ENCODE data around the gene CERS6. TPM values are rescaled to one million over a fixed set of nuclear protein-coding genes. Genes with fewer than 3 reads are reported as not detected.

Gene CERS6
- total and polyA plus RNA-seq, 2 of the 8 experiments (the other 6 are each of a cell fraction or from before 2014, with no cell fraction given), result 6.8 to 28.2 TPM

DNA sequence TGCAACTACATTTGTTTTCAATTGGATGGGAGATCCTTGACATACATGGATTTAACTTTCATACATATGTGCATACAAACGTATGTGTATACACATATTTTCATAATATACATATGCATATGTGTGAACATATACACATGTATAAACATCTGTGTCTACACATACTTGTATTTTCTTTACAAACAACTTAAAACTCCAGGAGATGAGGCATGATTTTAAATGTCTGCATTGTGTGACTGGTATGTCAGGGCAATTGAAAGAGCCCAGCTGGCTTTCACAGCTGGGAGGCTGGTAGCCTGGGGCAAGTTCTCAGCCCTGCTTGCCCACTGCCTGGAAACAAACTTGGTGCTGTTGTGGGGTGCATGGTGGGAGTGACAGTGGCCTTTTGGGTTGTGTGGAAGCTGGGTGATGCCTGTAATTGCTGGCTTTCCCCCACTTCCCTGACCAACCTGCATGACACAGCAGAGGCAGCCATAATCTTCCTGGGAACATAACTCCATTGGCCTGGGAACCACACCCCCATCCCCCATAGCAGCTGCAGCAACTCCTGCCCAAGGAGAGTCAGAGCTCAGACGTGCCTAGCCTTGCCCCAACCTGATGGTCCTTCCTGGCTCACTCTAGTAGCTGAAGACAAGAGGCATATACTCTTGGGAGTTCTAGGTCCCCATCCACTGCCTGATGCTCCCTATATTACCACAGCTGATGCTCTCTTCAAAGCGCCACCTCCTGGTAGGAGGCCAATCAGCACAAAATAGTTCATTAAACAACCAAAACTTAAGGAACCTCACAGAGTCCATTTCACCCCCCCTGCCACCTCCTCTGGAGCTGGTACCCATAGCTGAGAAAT, 158.3 kb downstream of the CERS6 start:
- Histone ChIP-seq H2BK5ac (ENCODE audit: low read depth, low read length) (no peak overlapping the region), H3K4me1 (replicated peaks in 1 of 4; ENCODE audit: control insufficient read depth in 3 of 4, insufficient read depth in 4 of 4, low read length in 3 of 4) (peaks cover 0 to 2% (median 0%) of the 10 kb centered on the region in 4 experiments; a peak in 2 of 7 replicates), H3K4me3 (ENCODE audit: extremely low read depth in 1 of 4, insufficient read depth in 2 of 4, low read depth in 3 of 4, low read length in 4 of 4) (no peak overlapping the region), H2BK12ac (ENCODE audit: low read depth, low read length) (no peak overlapping the region), H3K27ac (ENCODE audit: low read depth, low read length) (no peak overlapping the region), H3K56ac (replicated peaks; ENCODE audit: insufficient read length, low read depth, low read length) (no peak overlapping the region), H3K4ac (replicated peaks; ENCODE audit: insufficient read length, low read depth, low read length) (no peak overlapping the region), H3K27me3 (replicated peaks in 1 of 4; ENCODE audit: control insufficient read depth in 3 of 4, extremely low read depth in 1 of 4, insufficient read depth in 3 of 4, low read length in 3 of 4) (no peaks in the 10 kb centered on the region), H3K18ac (ENCODE audit: extremely low read depth, low read length) (no peak overlapping the region), H4K5ac (ENCODE audit: insufficient read length, low read depth, low read length) (no peak overlapping the region), H3K14ac (ENCODE audit: insufficient read length) (no peak overlapping the region), H3K79me2 (ENCODE audit: control insufficient read depth in 1 of 2, insufficient read depth in 2 of 2, low read length in 2 of 2) (no peaks in the 10 kb centered on the region), H2BK120ac (replicated peaks; ENCODE audit: low read depth, low read length) (no peak overlapping the region), H3K4me2 (ENCODE audit: insufficient read depth in 1 of 2, low read depth in 2 of 2, low read length in 2 of 2) (no peak overlapping the region), H4K91ac (replicated peaks; ENCODE audit: insufficient read length, low read length) (no peak overlapping the region), H4K20me1 (replicated peaks in 1 of 2; ENCODE audit: control insufficient read depth in 1 of 2, insufficient read depth in 2 of 2, low read length in 2 of 2) (no peaks in the 10 kb centered on the region), H2BK20ac (ENCODE audit: low read length) (no peak overlapping the region), H3K23me2 (ENCODE audit: low read depth, low read length) (no peaks in the 10 kb centered on the region), H3K36me3 (ENCODE audit: control insufficient read depth in 2 of 4, insufficient read depth in 4 of 4, low read length in 3 of 4) (peaks cover 0 to 3% (median 3%) of the 10 kb centered on the region in 4 experiments; a peak in 2 of 8 replicates), H3K9me3 (ENCODE audit: insufficient read depth in 2 of 2, low read depth in 1 of 2, low read length in 1 of 2) (peaks cover 0 to 8% of the 10 kb centered on the region in 2 experiments; a peak in 2 of 4 replicates), H3K79me1 (ENCODE audit: low read depth, low read length) (no peaks in the 10 kb centered on the region), H4K8ac (ENCODE audit: extremely low read depth, insufficient read depth, low read length) (no peak overlapping the region), H3K23ac (ENCODE audit: insufficient read length) (no peak overlapping the region), H2BK15ac (ENCODE audit: low read length) (no peak overlapping the region), H2AK5ac (ENCODE audit: low read depth, low read length) (no peak overlapping the region), H3K9ac (replicated peaks in 1 of 4; ENCODE audit: extremely low read depth in 1 of 4, low read depth in 3 of 4, low read length in 3 of 4) (no peak overlapping the region), H2AFZ (ENCODE audit: low read length) (no peak overlapping the region)
- ChIA-PET POLR2A (ENCODE audit: partially characterized antibody) (no interaction called here), CTCF (ENCODE audit: partially characterized antibody) (interaction anchor here (0.8 to 1.7 kb wide), 13 partner anchors 18 to 1235 kb away, joined by 3 to 9 read pairs (median 3); no protein-coding TSS in a partner anchor)
- 64% methylated on average over 3 of the region's 3 CpGs; no CpG with 5 or more reads in 1 of the 2 experiments for WGBS, 2 experiments (ENCODE audit: extremely low coverage in 1 of 2, insufficient coverage in 1 of 2, insufficient read length in 1 of 2, insufficient replicate concordance in 2 of 2, low coverage in 1 of 2, low lambda C conversion rate in 2 of 2, missing lambda C conversion rate in 1 of 2)
- FAIRE-seq, result no peak
- peak; percentile 41 to 49 for TF ChIP-seq RAD21 (IDR thresholded peaks at IDR 0.05 in 1 of 2, conservative IDR thresholded peaks at IDR 0.05 in 1 of 2; ENCODE audit: low read depth in 2 of 2, low read length in 2 of 2)
- no peak for TF ChIP-seq RFX5 (IDR thresholded peaks at IDR 0.05; ENCODE audit: borderline replicate concordance, low read depth, low read length)
- TF ChIP-seq CTCF (IDR thresholded peaks at IDR 0.05; ENCODE audit: control extremely low read depth in 1 of 3, insufficient read depth in 1 of 3, low read depth in 1 of 3, low read length in 3 of 3), result peak in 2 of 3 experiments; percentile 32 to 57; a peak in 2 of 4 replicates
- peak in 1 of 2 experiments; percentile 54 for DNase-seq (ENCODE audit: low read depth in 1 of 2, low spot score in 2 of 2)
